ENCODE data around the gene SLC38A2. TPM values are rescaled to one million over a fixed set of nuclear protein-coding genes. Genes with fewer than 3 reads are reported as not detected.

Gene SLC38A2
- polyA plus RNA-seq, 1 donor from 2014 or later = 143 TPM

DNA sequence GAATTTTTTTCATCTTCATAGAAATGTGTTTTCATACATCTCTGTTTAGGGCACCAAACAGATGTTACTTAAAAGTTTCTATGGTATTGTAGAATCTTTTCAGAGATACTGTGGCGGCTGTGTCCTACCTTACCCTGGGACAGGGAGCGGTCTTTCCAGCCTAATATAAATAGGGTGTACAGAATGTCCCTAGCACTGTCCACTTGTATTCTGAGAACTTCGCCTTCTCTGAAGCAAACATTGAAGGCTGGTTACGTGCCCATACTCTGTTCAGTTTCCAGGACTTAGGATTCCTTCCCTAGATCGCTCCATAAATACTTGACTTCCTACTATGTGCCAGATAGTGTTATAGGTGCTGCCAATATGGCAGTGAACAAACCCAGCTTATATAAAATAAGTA, 24.3 kb upstream of the SLC38A2 start:
- Histone ChIP-seq H3F3A (ENCODE audit: insufficient read depth, low read length, poor library complexity, severe bottlenecking) (peaks cover 7% of the 10 kb centered on the region), H3K4me3 (ENCODE audit: low read length) (no peak overlapping the region), H2AFZ (ENCODE audit: low read depth, low read length) (no peak overlapping the region), H3K9ac (ENCODE audit: low read length) (no peak overlapping the region), H3K36me3 (ENCODE audit: insufficient read depth, low read length) (no peaks in the 10 kb centered on the region), H3K79me2 (replicated peaks; ENCODE audit: insufficient read depth, low read length) (no peaks in the 10 kb centered on the region), H4K20me1 (ENCODE audit: insufficient read depth) (no peaks in the 10 kb centered on the region), H3K9me2 (ENCODE audit: insufficient read depth, low read length) (no peaks in the 10 kb centered on the region), H3K27ac (ENCODE audit: low read length) (no peak overlapping the region), H3K9me3 (ENCODE audit: low read length) (no peaks in the 10 kb centered on the region), H3K4me2 (ENCODE audit: low read length) (no peak overlapping the region), H3K27me3 (ENCODE audit: insufficient read depth, low read depth, low read length) (no peaks in the 10 kb centered on the region)
- no peak for TF ChIP-seq EP300 (conservative IDR thresholded peaks at IDR 0.05; ENCODE audit: poor library complexity, severe bottlenecking)
- no peak for TF ChIP-seq RAD21 (conservative IDR thresholded peaks at IDR 0.05)
- TF ChIP-seq, protein P1, sequence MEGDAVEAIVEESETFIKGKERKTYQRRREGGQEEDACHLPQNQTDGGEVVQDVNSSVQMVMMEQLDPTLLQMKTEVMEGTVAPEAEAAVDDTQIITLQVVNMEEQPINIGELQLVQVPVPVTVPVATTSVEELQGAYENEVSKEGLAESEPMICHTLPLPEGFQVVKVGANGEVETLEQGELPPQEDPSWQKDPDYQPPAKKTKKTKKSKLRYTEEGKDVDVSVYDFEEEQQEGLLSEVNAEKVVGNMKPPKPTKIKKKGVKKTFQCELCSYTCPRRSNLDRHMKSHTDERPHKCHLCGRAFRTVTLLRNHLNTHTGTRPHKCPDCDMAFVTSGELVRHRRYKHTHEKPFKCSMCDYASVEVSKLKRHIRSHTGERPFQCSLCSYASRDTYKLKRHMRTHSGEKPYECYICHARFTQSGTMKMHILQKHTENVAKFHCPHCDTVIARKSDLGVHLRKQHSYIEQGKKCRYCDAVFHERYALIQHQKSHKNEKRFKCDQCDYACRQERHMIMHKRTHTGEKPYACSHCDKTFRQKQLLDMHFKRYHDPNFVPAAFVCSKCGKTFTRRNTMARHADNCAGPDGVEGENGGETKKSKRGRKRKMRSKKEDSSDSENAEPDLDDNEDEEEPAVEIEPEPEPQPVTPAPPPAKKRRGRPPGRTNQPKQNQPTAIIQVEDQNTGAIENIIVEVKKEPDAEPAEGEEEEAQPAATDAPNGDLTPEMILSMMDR (IDR thresholded peaks at IDR 0.05; ENCODE audit: poor library complexity, severe bottlenecking) = no peak
- TF ChIP-seq EZH2 (IDR thresholded peaks at IDR 0.05; ENCODE audit: borderline replicate concordance, insufficient read depth, low read length, poor library complexity, severe bottlenecking) = no peak
- TF ChIP-seq SMC3 (conservative IDR thresholded peaks at IDR 0.05; ENCODE audit: poor library complexity) = no peak
- TF ChIP-seq POLR2AphosphoS5 (IDR thresholded peaks at IDR 0.05) = no peak
- no peak for TF ChIP-seq TAF1 (IDR thresholded peaks at IDR 0.05; ENCODE audit: low read depth)
- TF ChIP-seq, protein P2, sequence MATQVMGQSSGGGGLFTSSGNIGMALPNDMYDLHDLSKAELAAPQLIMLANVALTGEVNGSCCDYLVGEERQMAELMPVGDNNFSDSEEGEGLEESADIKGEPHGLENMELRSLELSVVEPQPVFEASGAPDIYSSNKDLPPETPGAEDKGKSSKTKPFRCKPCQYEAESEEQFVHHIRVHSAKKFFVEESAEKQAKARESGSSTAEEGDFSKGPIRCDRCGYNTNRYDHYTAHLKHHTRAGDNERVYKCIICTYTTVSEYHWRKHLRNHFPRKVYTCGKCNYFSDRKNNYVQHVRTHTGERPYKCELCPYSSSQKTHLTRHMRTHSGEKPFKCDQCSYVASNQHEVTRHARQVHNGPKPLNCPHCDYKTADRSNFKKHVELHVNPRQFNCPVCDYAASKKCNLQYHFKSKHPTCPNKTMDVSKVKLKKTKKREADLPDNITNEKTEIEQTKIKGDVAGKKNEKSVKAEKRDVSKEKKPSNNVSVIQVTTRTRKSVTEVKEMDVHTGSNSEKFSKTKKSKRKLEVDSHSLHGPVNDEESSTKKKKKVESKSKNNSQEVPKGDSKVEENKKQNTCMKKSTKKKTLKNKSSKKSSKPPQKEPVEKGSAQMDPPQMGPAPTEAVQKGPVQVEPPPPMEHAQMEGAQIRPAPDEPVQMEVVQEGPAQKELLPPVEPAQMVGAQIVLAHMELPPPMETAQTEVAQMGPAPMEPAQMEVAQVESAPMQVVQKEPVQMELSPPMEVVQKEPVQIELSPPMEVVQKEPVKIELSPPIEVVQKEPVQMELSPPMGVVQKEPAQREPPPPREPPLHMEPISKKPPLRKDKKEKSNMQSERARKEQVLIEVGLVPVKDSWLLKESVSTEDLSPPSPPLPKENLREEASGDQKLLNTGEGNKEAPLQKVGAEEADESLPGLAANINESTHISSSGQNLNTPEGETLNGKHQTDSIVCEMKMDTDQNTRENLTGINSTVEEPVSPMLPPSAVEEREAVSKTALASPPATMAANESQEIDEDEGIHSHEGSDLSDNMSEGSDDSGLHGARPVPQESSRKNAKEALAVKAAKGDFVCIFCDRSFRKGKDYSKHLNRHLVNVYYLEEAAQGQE (IDR thresholded peaks at IDR 0.05; ENCODE audit: borderline replicate concordance) = no peak
- no peak for TF ChIP-seq MXI1 (conservative IDR thresholded peaks at IDR 0.05; ENCODE audit: poor library complexity, severe bottlenecking)

DNA sequence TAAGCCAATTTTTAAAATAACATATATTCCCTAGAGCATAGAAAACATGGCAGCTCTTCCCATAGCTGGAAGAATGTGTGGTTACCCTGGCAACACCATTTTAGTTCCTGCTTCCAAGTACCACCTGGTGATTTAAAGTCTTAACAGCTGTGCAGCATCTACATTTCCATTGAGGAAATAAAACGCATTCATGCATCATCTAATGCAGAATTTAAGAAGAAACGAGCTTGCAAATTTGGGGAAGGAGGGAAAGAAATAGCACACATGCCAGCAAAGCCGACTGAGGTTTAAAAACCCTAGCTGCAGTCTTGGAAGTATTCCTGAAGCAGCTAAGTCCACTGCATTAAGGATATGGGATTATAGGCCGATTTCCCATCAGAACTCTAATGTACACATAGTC, 22.8 kb upstream of the SLC38A2 start:
- H4K20me1 ChIP-seq (ENCODE audit: insufficient read depth) = no peaks in the 10 kb centered on the region
- TF ChIP-seq SMC3 (conservative IDR thresholded peaks at IDR 0.05; ENCODE audit: poor library complexity) = peak; percentile 15
- TF ChIP-seq TAF1 (IDR thresholded peaks at IDR 0.05; ENCODE audit: low read depth) = no peak
- peak; percentile 31 for TF ChIP-seq EP300 (conservative IDR thresholded peaks at IDR 0.05; ENCODE audit: poor library complexity, severe bottlenecking)
- TF ChIP-seq POLR2AphosphoS5 (IDR thresholded peaks at IDR 0.05) = peak; percentile 32
- TF ChIP-seq, protein P2 (IDR thresholded peaks at IDR 0.05; ENCODE audit: borderline replicate concordance) = peak; percentile 82
- no peak for TF ChIP-seq EZH2 (IDR thresholded peaks at IDR 0.05; ENCODE audit: borderline replicate concordance, insufficient read depth, low read length, poor library complexity, severe bottlenecking)
- TF ChIP-seq MXI1 (conservative IDR thresholded peaks at IDR 0.05; ENCODE audit: poor library complexity, severe bottlenecking) = peak; percentile 52
- H3K9me2 ChIP-seq (ENCODE audit: insufficient read depth, low read length) = no peaks in the 10 kb centered on the region
- H3F3A ChIP-seq (ENCODE audit: insufficient read depth, low read length, poor library complexity, severe bottlenecking) = peaks cover 7% of the 10 kb centered on the region
- no peaks in the 10 kb centered on the region for H3K79me2 ChIP-seq (replicated peaks; ENCODE audit: insufficient read depth, low read length)
- H3K9ac ChIP-seq (ENCODE audit: low read length) = no peak overlapping the region
- H2AFZ ChIP-seq (ENCODE audit: low read depth, low read length) = no peak overlapping the region
- no peaks in the 10 kb centered on the region for H3K36me3 ChIP-seq (ENCODE audit: insufficient read depth, low read length)
- H3K27ac ChIP-seq (ENCODE audit: low read length) = peak overlapping the region; percentile 81
- H3K4me2 ChIP-seq (ENCODE audit: low read length) = peak overlapping the region; percentile 59
- H3K9me3 ChIP-seq (ENCODE audit: low read length) = no peaks in the 10 kb centered on the region
- H3K4me3 ChIP-seq (ENCODE audit: low read length) = peak overlapping the region; percentile 17
- no peaks in the 10 kb centered on the region for H3K27me3 ChIP-seq (ENCODE audit: insufficient read depth, low read depth, low read length)
